SW 1271 (cell line): ENCODE results near the gene SEC62.

Source experiments
- DNase-seq, 2 experiments: peaks; one replicate each; lab custom pipeline; 2025; lab: John Stamatoyannopoulos, UW

Gene SEC62

DNA sequence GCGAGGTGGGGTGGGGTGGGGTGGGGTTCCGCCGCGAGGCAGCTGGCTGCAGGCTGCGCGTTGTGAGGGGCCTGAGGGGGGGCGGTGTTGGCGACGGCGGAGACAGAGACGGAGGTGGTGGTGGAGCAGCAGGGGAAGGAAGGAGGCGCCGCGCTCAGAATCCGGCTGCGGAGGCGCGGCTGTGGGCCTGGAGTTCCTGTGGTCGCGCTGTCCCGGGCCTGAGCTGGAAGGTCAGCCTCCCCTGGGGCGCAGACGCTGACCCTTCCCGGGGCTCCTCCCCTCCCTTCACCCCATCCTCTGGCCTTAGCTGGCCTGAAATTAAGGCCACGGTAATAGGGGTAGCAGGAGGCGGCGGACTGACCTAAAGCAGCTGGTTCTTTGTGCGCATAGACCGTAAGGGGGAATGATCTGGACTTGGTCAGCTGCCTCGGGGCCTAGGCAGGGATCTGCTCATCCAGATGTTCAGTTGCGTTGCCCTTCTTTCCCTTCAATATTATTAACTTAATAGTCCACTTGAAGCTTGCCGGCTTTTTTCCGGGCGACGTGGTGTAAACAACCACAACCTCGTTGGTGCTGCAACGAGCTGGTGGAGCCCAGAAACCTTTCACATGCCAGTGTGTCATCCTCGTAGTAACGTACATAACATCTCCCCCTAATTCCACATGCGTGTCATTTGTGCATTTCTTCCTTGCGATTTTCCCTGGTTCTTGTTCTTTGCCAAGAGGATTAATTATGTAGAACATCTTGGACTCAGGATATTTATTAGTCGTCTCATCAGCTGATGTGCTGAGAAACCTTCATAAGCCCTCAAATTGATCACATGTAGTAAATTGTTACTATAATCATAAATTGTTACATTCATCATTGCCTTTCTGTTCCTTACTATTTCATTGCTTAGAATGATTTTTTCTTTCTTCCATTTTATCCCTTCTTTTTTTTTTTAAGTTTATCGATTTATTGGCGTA lies 626 bp downstream of the SEC62 start:
- peak in 1 of 2 experiments; percentile 50 for DNase-seq

DNA sequence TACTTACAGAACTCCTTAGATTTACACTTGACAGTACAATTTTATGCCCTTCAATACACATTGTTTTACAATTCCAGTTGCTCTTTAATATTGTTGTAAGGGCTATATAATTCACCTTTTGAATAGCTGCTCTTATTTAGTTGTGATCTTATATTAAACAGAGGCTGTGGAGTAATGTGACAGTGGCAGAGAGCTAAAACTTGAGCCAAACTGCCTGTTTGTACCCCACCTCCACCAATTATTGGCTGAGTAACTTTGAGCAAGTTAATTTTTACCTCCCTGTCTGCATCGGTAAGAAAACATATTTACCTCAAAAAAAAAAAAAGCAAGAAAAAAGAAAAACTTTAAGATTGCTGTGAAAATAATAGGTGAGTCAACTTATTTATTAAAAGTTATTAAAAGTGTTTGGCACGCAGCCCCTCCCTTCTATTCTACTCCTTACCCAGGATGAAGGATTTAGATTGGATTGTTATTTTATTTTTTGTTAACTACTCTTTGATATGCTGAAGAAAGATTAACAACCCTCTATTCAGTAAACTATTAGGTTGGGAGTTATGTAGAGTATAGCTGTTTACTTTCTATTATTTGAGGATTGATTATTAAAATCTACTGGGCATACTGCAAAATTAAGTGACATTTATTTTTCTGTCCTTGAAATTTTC lies 1.7 kb downstream of the SEC62 start:
- DNase-seq, result no peak

DNA sequence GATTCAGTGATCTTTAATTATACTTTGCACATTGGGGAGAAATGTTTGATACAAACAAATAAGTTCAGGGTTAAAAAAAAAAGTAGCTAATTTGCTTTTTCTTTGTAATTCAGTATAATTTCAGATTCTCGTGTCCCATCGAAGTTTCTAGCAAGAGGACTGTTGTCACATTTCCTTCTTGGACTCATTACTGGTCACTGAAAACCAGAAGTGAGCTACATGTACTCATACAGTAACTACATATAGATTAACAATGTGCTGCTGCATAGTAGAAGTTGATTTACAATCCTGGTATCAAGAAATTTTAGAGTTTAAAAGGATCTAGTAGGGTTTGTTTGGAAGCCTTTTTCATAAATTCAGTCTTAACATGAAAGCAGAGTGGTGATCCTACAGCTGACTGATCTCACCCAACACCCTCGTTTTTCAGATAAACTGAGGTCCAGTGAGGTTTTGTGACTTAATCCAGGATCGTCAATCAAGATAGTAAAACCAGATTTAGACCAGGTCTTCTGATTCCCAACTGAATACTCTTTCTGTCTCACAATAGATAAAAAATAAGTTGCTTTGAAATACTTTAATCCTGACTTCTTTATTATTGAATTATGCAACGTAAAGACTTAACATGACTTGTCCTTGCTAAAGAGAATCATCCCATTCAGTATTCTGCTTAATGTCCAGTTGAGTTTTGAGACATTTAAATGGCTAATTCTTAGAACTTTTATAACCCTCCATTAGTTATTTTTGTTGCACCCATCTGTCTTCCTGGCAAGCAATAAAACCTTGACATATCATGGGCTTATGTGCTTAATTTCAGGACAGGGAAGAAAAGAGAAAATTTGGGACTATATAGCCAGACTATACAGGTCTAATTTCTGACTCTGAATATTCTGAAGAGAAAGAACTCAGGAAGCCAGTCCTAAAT lies 2.8 kb downstream of the SEC62 start:
- DNase-seq, result no peak

DNA sequence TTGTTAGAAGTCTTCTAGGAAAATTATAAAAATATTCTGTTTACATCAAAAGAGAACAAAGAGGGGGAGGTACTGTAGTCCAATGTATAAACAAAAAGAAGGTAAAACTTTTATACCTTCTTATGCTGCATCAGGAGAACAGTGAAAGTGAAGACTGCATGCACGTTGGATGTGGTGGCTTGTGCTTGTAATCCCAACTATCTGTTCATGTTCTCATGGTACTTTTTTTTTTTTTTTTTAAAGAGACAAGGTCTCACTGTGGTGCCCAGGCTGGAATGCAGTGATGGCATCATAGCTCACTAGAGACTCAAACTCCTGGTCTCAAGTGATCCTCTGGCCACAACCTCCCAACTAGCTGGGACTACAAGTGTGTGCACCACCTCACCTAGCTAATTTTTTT lies 4.2 kb downstream of the SEC62 start:
- no peak for DNase-seq

DNA sequence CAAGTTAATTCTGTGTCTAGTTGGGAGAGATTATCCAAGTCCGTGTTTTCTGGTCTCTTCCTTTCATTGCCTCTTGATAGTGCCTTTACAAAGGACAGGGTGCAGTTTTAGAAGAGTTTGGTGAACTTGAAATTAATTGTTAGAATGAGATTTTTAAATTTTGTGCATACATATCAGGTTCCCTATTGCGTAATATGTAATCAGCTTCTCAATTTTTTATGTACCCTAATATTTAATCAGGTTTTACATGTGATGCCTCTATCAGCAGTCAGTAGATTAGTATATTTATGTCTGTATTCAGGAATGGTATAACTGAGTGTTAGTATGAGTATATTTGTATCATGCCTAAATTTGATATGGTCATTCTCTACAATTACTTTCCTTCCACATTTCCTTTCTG lies 4.9 kb downstream of the SEC62 start:
- no peak for DNase-seq

DNA sequence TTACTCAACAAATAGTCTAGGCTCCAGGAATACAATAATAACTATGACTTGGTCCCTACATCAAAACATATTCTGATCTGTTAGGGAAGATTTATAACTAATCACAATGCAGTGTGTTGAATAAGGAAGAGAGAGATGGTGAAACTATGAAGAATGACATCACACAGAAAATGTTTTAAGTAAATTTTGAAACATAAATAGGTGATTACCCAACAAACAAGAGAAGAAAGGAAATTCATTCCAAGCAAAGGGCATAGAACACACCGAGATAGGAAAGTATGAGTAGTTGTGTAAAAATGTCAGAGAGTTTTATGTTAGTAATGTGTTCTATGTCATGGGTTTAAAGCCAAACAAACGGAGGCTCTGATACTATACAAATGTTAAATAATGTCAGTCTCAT lies 13.4 kb downstream of the SEC62 start:
- peak in 1 of 2 experiments; percentile 6 for DNase-seq

DNA sequence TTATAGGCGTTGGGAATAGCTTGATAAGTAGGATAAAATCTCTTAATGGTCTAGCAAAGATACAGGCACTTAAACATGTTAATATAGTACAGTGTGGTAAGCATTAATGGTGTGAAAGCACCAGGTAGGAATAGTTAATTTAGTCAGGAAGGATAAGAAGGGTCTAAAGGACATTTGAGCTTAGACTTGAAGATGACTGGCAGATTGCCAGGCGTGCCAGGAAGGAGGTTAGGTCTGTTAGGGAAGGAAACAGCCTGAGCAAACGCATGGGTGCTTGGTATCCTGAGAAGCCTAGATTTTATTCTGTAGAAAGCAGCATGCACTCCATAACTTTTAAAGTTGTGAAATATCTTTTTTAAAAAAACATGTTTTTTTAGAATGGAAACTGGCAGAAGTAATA lies 17.7 kb downstream of the SEC62 start:
- DNase-seq, result no peak

DNA sequence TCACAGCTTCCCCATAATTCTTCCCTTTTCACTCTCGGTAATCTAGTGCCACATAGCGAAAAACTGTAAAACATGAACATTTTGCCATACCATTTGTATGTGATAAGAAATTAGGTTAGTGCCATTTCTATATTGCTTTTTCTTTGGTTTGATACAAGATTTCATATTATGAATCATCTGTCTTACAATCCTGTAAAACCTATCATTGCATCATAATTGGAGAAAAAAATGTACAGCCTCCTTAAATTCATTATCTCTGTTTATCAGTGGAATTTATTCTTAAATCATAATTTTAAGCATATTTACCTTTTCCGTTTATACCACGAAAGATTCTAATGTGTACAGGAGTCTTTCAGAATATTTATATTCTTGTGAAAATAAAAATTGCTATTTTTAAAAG lies 23.8 kb downstream of the SEC62 start:
- DNase-seq, result no peak

DNA sequence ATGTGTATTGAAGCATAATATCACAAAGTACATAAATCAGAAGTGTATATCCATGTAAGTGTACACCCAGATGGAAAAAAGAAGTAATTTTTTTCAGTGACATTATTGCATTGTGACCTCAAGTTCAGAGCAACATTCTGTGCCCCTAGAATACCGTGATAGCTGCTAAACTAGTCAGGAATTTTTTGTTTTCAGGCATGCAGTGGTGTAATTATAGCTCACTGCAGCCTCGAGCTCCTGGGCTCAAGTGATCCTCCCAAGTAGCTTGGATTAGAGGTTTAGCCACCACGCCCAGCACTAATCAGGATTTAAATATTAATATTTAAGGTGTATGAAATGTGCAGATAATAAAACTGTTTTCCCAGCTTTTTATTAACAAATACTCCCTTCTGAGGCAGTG lies 25.5 kb downstream of the SEC62 start:
- no peak for DNase-seq

DNA sequence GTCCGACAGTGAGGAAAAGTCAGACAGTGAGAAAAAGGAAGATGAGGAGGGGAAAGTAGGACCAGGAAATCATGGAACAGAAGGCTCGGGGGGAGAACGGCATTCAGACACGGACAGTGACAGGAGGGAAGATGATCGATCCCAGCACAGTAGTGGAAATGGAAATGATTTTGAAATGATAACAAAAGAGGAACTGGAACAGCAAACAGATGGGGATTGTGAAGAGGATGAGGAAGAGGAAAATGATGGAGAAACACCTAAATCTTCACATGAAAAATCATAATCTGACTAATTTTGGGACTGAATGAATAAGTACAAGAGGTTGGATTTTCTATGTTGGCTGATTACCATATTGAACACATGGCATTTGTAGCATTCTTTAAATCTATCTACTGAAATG lies 26.2 kb downstream of the SEC62 start:
- no peak for DNase-seq

DNA sequence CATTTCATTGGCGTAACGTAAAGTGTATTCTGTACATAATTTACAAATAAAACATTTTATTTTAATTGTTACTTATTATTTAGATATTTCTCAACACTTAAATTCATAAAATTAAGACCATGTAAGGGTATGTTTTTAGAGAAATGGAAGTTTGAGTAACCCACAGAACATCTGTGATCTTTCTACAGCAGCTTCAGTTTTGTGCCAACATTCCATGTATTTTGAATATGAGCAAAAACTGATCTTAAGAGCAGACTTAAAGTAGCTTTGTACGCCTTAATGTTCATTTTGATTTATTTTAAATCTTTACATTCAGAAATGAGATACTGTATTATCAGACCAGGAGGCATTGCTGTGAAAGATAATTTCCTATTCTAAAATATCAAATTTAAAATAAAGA lies 27.2 kb downstream of the SEC62 start:
- no peak for DNase-seq

DNA sequence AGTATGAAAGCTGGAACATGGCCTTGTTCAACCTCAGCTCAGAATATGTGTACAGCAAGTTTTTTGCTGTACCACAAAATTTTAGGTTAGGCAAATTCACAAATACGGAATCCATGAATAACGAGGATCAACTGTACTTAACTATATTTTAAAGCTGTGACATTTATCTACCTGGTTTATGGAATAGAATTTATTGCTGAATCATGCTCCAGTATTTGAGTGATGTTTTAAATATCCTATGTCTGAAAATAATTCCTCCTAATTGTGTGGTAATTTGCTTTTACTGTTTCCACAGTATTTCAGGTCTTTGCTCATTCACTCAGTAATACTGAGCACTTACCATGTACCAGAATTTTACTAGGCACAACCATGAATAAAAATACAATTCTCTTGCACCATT lies 29.5 kb downstream of the SEC62 start:
- DNase-seq, result no peak

DNA sequence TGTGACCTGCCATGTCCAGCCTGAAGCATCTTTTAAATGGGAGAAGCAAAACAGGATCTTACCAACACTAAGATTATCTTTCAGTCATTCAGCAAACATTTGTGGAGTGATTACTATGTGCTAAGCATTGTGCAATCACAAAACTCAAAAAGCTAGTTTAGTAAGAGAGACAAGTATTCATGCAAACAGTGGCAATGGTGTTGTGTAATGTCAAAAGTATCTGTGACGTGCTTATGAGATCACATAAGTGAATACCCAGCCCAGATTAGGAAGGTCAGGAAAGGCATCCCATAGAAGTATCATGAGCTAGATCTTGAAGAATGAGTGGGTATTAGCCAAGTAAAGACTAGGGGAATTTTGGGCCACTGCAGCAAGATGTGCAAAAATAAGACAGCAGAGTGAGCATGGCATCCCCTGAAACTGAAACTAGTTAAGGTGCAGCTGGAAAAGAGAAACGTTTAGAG lies 32.1 kb downstream of the SEC62 start:
- peak in 1 of 2 experiments; percentile 13 for DNase-seq

DNA sequence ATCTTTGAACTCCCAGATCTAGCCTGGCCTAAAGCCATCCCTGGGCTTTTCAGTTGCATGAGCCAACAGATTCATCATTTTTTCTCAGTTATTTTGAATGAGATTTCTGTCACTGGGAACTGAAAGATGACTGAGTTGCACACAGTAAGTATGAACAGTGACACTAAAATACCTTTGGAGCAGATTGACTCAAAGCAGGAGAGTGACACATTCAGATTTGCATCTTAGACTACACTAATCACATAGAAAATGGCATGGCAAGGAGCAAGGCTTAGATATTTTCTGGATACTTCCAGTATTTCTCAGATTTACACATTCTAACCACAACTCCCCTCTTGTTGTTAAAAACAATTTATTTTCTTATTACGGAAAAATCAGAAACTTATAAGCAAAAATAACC lies 32.8 kb downstream of the SEC62 start:
- no peak for DNase-seq

DNA sequence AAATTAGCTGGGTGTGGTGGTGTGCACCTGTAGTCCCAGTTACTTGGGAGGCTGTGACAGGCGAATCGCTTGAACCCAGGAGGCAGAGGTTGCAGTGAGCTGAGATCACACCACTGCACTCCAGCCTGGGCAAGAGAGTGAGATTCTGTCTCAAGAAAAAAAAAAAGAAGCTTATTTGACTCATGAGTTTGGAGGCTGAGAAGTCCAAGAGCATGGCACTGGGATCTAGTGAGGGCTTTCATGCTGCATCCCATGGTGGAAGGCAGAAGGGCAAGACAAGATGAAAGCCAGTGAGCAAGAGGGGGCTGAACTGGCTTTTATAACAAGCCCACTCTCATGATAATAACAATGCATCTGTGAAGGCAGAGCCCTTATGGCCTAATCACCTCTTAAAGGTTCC lies 33.4 kb downstream of the SEC62 start:
- DNase-seq, result no peak

DNA sequence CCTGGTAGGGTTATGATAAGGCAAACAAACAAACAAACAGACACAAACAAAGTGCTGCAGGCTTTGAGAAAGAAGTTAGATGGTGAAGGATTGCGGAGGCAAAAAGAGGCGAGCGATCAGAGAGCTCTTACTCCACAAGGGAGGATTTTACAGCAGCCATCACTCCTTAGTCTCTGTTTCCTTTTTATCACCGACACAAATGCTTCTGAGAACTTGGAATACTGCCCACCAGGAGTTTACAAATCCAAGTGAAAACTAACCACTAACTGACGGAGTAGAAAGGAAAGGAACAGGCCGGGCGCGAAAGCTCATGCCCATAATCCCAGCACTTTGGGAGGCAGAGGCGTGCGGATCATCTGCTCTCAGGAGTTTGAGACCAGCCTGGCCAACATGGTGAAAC lies 35.6 kb downstream of the SEC62 start:
- no peak for DNase-seq

DNA sequence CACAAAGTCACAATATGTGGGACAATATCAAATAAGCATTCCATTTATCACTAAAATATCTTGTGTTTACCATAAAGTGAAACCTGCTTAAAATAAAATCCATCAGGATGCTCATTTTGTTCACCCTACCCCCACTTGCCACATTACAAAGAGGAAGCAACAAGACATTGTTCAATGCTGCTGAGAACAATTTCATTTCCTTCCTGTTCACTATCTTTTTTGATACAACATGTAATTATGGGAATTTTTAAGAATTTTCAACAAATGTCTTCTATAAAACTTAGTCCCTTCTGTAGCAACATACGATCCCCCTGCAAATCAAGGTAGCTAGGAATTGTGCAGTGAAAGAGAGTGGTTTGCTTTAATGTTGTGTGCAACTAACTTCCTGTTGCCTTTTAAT lies 36.3 kb downstream of the SEC62 start:
- DNase-seq, result no peak

DNA sequence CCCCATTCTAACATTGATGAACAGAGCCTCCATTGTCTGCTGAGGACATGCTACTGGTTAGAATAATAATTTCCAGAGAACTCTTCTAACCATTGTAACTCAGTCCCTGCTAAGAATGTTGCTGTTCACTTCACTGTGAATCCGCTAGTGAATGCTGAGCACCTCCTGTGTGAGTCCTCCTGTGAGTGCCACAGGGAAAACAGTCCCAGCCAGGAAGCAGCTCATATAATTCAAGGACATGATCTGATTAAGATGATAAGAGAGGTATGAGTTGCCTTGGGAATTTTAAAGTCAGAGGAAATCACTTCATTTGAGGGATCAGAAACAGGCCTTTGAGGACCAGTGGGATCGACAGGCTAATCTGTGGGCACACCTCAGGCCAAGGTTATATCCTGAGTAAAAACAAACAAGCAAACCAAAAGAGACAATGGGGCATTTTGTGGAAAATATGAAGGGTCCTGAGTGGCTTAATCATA lies 37.3 kb downstream of the SEC62 start:
- DNase-seq, result no peak

DNA sequence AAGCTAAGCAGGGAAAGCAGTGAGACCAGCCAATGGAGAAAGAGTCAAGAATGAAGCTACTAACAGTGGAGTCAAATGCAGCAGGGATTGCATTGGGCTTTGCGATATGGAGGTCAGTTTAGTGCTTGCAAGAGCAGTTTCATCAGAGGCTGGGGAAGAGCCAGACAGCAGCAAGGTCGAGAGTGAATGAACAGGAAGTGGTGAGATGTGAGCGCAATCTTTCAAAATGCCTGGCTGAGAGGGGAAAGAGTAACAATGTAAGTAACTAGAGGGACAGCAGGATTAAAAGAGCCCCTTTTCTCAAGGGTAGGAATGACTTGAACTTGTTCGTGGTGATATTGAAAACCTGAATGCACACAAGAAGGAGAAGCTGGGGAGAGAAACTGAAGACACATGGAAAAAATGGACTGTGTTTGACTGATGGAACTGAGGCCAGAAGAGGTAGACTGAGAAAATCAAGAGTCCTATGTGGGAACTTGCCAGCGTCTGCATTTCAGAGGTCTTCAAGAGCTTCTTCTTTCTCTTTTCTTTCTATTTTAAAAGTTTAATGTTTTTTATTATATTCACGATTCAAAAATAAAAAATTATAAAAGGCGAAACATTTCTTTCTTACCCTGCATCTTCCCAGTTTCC lies 40.5 kb downstream of the SEC62 start:
- DNase-seq, result no peak

DNA sequence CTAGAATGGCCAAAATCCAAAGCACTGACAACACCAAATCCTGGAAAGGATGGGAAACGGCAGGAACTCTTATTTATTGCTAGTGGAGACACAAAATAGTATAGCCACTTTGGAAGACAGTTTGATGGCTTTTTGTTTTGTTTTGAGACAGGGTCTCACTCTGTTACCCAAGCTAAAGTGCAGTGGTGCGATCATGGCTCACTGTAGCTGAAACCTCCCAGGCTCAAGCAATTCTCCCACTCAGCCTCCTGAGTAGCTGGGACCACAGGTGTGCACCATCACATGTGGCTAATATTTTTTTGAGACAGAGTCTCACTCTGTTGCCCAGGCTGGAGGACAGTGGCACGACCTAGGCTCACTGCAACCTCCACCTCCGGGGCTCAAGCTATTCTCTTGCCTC lies 43.9 kb downstream of the SEC62 start:
- no peak for DNase-seq

DNA sequence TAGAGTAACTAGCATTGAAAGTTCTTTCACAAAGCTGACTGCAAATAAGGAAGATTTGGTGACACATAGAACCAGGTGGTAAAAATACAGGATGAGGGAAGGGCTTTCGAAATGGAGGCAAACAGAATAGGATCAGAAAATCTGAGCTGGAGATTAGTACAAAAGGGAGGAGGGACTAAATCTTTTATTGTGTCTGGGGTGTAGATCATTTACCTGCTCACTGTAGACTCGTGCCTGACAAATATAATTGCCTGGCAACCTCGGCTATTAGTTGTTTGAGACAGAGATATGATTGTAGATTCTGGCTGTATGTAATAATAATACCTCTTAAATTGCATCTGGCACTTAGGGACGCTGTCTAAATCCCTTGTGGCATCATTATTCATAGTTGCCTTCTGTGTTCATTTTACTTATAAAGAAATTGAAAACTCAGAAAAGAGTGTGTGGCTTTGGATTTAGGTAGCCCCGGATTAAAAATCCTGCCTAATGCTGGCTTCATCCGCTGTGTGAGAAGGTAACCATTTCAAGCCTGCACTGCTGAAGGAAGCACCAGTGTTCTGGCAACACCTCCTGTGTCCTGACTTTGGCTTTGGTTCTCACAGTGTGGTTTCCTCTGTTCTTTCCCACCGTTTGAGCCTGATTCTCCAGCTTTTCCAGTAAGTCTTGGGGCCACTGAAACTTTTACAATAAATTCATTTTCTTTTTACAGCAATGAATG lies 46.2 kb downstream of the SEC62 start:
- no peak for DNase-seq
